Cerebellar nuclear complex (tissue), 1 donor: ENCODE results near the gene ZBED5.

Experiments
- DNase-seq, 2 experiments: peaks; one replicate each; lab custom pipeline; 2025; lab: John Stamatoyannopoulos, UW

The ZBED5 gene

DNA sequence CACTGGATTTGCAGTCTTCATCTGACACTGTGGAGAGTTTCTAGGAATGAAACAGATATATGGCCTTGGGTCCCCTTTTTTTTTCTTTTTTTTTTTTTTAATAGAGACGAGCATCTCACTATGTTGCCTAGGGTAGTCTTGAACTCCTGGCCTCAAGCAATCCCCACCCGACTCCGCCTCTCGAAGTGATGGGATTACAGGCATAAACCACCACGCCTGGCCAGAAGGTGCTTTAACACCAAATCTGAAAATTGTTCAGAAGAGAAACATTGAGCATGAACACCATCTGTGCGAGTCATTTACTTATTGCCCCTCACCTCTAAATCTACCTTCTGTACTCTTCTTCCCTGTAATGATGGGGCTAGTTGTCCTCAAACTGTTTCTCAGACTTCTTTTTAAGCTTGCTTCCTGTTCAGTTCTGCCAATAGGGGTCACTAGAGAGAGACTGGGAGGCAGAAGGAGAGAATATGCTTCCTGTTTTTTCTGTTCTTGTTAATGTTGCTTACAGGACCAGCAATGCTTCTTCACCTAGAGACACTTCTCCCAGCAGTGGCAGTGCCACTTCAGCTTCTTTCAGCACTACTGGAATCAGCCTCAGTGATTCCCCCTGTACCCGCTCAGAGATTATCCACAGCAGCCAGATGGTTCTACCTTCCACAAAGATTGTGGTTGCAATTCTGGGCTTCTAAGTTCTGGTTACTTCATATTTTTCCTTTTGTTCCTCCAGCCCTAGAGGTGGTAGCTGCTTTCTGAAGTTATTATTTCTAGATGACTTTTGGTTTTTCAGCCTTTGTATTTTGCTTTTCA lies 20.8 kb upstream of the ZBED5 start:
- DNase-seq: no peak

- DNase-seq: no peak
These were observed 18.3 kb upstream of the ZBED5 start for GRCh38 chr11:10876158-10876557.

DNA sequence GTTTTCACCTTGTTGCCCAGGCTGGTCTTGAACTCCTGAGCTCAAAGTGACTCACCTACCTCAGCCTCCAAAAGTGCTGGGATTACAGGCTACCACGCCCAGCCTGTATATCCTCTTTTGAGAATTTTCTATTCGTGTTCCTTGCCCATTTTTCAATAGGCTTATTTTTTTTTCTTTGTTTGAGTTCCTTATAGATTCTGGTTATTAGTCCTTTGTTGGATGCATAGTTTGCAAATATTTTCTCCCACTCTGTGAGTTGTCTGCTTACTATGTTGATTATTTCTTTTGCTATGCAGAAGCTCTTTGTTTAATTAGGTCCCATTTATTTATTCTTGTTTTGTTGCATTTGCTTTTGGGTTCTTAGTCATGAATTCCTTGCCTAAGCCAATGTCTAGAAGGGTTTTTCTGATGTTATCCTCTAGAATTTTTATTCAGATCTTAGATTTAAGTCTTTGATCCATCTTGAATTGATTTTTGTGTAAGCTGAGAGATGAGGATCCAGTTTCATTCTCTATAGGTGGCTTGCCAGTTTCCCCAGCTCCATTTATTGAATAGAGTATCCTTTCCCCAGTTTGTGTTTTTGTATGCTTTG lies 17.7 kb upstream of the ZBED5 start:
- no peak for DNase-seq

DNA sequence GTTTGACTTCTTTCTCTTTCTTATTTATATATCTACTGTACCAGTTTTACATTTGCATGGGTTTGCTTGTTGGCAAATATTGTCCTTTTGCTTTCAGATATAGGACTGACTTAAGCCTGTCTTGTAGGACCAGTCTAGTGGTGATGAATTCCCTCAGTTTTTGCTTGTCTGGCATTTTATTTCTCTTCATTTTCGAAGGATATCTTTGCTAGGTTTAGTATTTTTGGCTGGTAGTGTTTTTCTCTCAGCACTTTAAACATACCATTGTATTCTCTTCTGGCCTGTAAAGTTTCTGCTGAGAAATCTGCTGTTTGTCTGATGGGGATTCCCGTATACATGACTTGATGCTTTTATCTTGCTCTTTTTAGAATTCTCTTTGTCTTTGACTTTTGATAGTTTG lies 14.2 kb upstream of the ZBED5 start:
- no peak for DNase-seq

DNA sequence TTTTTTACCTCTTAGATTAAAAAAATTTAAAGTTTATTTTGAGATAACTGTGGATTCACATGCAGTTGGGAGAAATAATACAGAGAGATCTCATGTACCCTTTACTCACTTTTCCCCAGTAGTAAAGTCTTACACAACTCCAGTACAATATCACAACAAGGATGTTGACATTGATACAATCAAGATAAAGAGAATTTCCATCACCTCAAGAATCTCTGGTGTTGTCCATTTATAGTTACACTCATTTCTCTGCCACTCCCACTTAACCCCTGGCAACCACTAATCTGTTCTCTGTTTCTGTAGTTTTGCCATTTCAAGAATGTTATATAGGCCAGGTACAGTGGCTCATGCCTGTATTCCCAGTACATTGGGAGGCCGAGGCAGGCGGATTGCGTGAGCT lies 10.5 kb upstream of the ZBED5 start:
- DNase-seq: no peak

- DNase-seq: no peak
These were observed 9.1 kb upstream of the ZBED5 start for GRCh38 chr11:10866893-10867331.

- no peak for DNase-seq
These were observed 8.0 kb upstream of the ZBED5 start for GRCh38 chr11:10865837-10866270.

DNA sequence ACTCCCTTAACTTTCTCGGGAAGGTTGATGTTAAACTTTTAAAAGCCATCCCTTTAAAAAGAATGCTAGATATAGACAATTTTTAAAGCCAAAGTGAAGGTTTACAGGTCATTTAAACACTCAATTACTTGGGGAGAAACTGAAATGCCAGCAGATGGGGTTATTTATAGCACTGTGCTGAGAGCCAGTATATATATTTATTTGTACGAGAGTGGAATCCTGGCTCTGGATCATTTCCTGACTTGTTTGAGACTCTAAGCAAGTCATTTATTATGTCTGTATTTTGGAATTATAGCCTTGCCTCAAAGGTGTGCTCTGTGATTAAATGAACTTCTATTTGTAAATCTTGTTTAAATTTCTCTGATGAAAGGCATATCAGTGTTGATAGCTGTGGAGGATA lies 6.8 kb upstream of the ZBED5 start:
- no peak for DNase-seq

DNA sequence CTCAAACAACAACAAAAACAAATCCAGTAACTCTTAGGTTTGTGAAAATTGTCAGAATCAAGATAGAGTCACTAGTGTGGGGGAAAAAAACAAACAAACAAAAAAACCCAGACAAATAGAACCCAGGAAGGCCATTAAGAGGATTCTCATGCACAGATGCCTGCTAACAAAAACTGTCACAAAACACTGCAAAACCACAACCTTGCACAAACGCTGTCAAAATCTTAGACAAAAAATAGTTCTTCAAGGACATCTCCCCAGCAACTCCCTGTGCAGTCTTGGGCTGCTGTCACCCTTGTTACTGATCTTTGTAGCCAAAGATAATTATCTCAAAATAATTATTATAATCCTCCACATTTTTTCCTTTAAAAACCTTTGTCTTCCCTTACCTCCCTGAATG lies 4.6 kb upstream of the ZBED5 start:
- DNase-seq: no peak

DNA sequence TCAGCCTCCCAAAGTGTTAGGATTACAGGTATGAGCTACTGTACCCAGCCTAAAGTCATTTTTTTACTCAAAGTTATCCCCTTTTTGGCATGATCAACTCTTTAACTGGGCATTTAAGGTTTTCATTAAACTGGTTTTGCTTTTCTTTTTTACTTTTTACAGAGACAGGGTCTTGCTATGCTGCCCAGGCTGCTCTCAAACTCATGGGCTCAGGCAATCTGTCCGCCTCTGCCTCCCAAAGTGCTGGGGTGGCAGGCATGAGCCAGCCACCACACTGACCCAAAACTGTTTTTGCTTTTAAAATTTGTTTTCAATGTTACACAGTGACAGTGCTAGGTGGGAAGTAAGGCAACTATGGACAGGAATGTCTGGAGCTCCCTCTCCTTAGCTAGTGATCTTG lies 3.9 kb upstream of the ZBED5 start:
- no peak for DNase-seq

- DNase-seq: no peak
These were observed 3.2 kb upstream of the ZBED5 start for GRCh38 chr11:10861047-10861446.

GRCh38 chr11:10858439-10859325 lies 829 bp upstream of the ZBED5 start:
- no peak for DNase-seq

- DNase-seq: no peak
These were observed 469 bp downstream of the ZBED5 start for GRCh38 chr11:10857459-10857708.

DNA sequence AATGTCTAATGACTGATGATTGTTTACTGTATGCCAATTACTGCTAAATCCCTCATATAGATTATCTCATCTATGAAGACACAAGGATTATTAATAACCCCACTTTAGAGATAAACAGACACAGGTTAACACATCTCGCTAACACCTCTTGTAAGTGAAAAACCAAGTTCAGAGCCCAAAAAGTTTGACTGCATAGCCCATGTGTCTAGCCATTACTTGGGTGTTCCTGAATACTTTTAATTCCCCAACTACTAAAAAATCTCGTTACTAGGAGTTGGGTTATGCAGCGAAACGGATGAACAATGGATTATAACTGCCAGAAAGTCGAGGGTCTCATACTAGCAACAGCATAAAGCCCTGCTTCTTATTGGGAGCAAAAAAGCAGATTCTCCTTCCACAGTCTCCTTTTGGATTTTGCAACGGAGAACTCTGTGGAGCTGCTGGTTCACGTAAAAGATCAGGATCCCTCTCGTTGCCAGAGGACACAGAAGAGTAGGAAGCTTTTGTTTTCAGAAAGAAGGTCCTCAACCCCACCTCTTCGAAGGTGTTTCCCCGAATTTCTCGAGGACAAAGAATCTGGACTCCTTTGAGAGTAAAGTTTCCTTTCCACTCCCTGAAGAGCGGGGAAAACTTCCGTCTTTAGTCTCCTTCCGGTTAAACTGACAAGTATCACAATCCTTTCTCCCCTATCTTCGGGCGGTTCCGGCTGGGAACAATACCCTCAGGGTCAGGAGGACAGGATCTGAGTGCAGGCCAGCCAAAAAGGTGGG lies 979 bp downstream of the ZBED5 start:
- no peak for DNase-seq

- DNase-seq: no peak
These were observed 2.6 kb downstream of the ZBED5 start for GRCh38 chr11:10855295-10855694.

DNA sequence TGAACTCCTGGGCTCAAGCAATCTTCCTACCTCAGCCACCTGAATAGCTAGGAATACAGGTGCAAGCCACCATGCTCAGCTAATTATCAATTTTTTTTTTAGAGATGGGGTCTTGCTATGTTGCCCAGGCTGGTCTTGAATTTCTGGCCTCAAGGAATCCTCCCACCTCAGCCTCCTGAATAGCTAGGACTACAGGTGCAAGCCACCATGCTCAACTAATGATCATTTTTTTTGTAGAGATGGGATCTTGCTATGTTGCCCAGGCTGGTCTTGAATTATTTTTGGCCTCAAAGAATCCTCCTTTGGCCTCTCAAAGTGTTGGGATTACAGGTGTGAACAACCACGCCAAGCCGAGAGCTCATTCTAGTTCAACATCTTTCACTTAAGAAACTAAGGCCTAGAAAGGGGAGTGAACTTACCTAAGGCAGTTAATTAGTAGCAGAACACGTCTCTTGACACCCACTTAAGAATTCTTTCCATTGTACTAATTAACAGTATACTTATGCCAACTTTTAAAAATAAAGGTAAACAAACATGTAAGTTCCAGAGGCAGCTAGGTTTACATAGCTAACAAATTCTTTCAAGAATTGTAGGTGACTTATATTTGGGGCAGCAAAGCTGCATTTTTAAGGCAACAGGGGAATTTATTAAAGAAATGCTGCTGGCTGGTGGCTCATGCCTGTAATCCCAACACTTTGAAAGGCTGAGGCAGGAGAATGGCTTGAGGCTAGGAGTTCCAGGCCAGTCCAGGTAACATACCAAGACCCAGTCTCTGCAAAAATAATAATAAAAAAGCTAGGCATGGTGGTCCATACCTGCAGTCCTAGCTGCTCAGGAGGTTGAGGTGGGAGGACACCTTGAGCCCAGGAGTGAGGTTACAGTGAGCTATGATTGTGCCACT lies 9.6 kb downstream of the ZBED5 start:
- DNase-seq: no peak

DNA sequence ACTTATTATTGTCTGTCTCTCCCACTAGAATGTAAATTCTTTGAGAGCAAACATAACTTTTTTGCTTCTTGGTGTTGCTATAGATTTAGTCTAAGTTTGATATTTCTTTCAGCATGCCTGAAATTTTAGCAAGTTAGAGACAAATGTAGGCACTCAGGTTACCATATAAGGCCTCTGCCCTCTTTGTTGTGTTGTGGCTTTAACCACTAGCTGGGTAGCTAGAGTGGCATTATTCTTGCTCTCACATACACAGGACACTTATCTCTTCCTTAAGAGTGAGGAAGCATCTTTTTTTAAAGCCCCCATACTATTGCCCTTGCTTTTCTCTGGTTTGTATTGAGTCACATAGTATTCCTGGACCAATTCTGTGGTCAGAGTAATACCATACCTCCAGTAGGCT lies 11.2 kb downstream of the ZBED5 start:
- DNase-seq: no peak

DNA sequence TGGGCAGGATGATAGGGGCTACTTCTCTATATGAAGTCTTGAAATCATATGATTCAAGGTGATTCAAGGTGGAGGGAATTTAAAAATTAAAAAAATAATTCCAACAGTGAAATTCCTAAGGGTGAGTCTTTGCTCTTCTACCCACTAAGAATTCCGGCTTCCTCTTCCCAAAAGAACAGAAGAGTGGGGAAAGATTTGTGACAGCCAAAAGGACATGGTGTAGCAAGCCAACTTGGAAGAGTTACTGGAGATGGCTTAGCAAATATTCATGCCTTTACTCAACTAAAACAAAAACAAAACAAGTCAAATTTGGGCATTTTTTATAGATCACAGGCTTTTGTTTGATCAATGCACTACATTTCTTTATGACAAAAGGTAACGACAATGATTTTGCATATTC lies 12.3 kb downstream of the ZBED5 start:
- DNase-seq: no peak

GRCh38 chr11:10844796-10845195 lies 13.1 kb downstream of the ZBED5 start:
- DNase-seq: no peak

- DNase-seq: no peak
These were observed 13.5 kb downstream of the ZBED5 start for GRCh38 chr11:10844356-10844755.

- no peak for DNase-seq
These were observed 19.0 kb downstream of the ZBED5 start for GRCh38 chr11:10838881-10839280.
